ENCODE results near the gene ADAMTSL3. TPM values are rescaled to one million over a fixed set of nuclear protein-coding genes. Genes with fewer than 3 reads are reported as not detected.

ADAMTSL3 gene
- total RNA-seq, 1 donor from 2014 or later, result 0.67 TPM

- no peaks in the 10 kb centered on the region for H3K27me3 ChIP-seq (ENCODE audit: control insufficient read depth, insufficient read depth, low read length)
- no peaks in the 10 kb centered on the region for H3K36me3 ChIP-seq (ENCODE audit: control insufficient read depth, insufficient read depth, low read length)
- H3K4me3 ChIP-seq (ENCODE audit: low read depth, low read length), result no peak overlapping the region
- TF ChIP-seq, protein P1, sequence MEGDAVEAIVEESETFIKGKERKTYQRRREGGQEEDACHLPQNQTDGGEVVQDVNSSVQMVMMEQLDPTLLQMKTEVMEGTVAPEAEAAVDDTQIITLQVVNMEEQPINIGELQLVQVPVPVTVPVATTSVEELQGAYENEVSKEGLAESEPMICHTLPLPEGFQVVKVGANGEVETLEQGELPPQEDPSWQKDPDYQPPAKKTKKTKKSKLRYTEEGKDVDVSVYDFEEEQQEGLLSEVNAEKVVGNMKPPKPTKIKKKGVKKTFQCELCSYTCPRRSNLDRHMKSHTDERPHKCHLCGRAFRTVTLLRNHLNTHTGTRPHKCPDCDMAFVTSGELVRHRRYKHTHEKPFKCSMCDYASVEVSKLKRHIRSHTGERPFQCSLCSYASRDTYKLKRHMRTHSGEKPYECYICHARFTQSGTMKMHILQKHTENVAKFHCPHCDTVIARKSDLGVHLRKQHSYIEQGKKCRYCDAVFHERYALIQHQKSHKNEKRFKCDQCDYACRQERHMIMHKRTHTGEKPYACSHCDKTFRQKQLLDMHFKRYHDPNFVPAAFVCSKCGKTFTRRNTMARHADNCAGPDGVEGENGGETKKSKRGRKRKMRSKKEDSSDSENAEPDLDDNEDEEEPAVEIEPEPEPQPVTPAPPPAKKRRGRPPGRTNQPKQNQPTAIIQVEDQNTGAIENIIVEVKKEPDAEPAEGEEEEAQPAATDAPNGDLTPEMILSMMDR (IDR thresholded peaks at IDR 0.05; ENCODE audit: insufficient read depth, low read length, poor library complexity, severe bottlenecking), result no peak
- no peak for DNase-seq (ENCODE audit: low read depth)
These were observed 215.4 kb downstream of the ADAMTSL3 start for GRCh38 chr15:83869341-83869740.

GRCh38 chr15:83871808-83872559 lies 218.1 kb downstream of the ADAMTSL3 start:
- DNase-seq (ENCODE audit: low read depth), result no peak

GRCh38 chr15:83873966-83874365 lies 220.0 kb downstream of the ADAMTSL3 start:
- no peak for DNase-seq (ENCODE audit: low read depth)
- TF ChIP-seq, protein P1 (IDR thresholded peaks at IDR 0.05; ENCODE audit: insufficient read depth, low read length, poor library complexity, severe bottlenecking), result no peak
- Histone ChIP-seq H3K36me3 (ENCODE audit: control insufficient read depth, insufficient read depth, low read length) (no peaks in the 10 kb centered on the region), H3K27me3 (ENCODE audit: control insufficient read depth, insufficient read depth, low read length) (no peaks in the 10 kb centered on the region), H3K4me3 (ENCODE audit: low read depth, low read length) (no peak overlapping the region)

More at GRCh38 chr15:83871808-83872559, 218.1 kb downstream of the ADAMTSL3 start:
- no peaks in the 10 kb centered on the region for H3K27me3 ChIP-seq (ENCODE audit: control insufficient read depth, insufficient read depth, low read length)
- no peak overlapping the region for H3K4me3 ChIP-seq (ENCODE audit: low read depth, low read length)
- TF ChIP-seq, protein P1 (IDR thresholded peaks at IDR 0.05; ENCODE audit: insufficient read depth, low read length, poor library complexity, severe bottlenecking), result no peak
- H3K36me3 ChIP-seq (ENCODE audit: control insufficient read depth, insufficient read depth, low read length), result no peaks in the 10 kb centered on the region

GRCh38 chr15:83880529-83880928 lies 226.6 kb downstream of the ADAMTSL3 start:
- Histone ChIP-seq H3K27me3 (ENCODE audit: control insufficient read depth, insufficient read depth, low read length) (no peaks in the 10 kb centered on the region), H3K36me3 (ENCODE audit: control insufficient read depth, insufficient read depth, low read length) (no peaks in the 10 kb centered on the region), H3K4me3 (ENCODE audit: low read depth, low read length) (no peak overlapping the region)
- DNase-seq (ENCODE audit: low read depth), result no peak
- TF ChIP-seq, protein P1 (IDR thresholded peaks at IDR 0.05; ENCODE audit: insufficient read depth, low read length, poor library complexity, severe bottlenecking), result no peak

GRCh38 chr15:83881156-83881555 lies 227.2 kb downstream of the ADAMTSL3 start:
- TF ChIP-seq, protein P1 (IDR thresholded peaks at IDR 0.05; ENCODE audit: insufficient read depth, low read length, poor library complexity, severe bottlenecking), result no peak
- DNase-seq (ENCODE audit: low read depth), result no peak
- Histone ChIP-seq H3K36me3 (ENCODE audit: control insufficient read depth, insufficient read depth, low read length) (no peaks in the 10 kb centered on the region), H3K4me3 (ENCODE audit: low read depth, low read length) (no peak overlapping the region), H3K27me3 (ENCODE audit: control insufficient read depth, insufficient read depth, low read length) (no peaks in the 10 kb centered on the region)

GRCh38 chr15:83886321-83886720 lies 232.4 kb downstream of the ADAMTSL3 start:
- Histone ChIP-seq H3K4me3 (ENCODE audit: low read depth, low read length) (no peak overlapping the region), H3K27me3 (ENCODE audit: control insufficient read depth, insufficient read depth, low read length) (no peaks in the 10 kb centered on the region), H3K36me3 (ENCODE audit: control insufficient read depth, insufficient read depth, low read length) (no peaks in the 10 kb centered on the region)
- TF ChIP-seq, protein P1 (IDR thresholded peaks at IDR 0.05; ENCODE audit: insufficient read depth, low read length, poor library complexity, severe bottlenecking), result no peak
- no peak for DNase-seq (ENCODE audit: low read depth)
